GM13976 (cell line): Measurements from ENCODE around the gene SLC8A1.

Source experiments
- DNase-seq: peaks from one replicate; pipeline ENCODE4 v3.0.0; 2012; ENCODE audit warnings: low spot score
- in situ Hi-C: fragments of 300-500 bp; cut with MboI; formaldehyde crosslinking; loops from one replicate; pipeline ENCODE4 v1.12.0; 2022; ENCODE audit warnings: low sequenced_read_pairs, mixed read lengths, inconsistent platforms; ENCODE audit not compliant: unreplicated experiment
- TF ChIP-seq, protein P1 (sequence below): IDR thresholded peaks from 2 replicates; pipeline ENCODE4 v1.5.1; 2012; ENCODE audit warnings: borderline replicate concordance, mild to moderate bottlenecking; ENCODE audit not compliant: insufficient read depth; ENCODE audit errors: extremely low read depth, missing control alignments, control extremely low read depth

SLC8A1 gene

DNA sequence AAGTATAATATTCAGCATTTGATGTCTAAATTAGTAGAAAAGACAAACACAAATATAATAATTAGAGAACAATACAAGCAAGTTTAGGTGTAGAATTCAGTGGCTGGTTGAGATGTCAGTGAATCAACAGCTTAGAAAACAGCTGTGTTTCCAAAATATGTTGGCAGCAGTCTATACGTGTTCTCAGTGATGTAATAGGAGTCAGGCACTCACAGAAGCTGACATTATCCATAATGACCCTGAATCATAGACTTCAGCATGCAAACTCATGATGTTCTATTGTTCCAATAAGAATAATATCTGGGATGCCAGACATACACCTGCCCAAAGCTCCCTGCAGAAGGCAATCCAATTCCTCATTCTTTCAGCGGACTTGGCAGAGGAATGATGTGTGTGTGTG lies 164.7 kb downstream of the SLC8A1 start:
- no peak for DNase-seq

DNA sequence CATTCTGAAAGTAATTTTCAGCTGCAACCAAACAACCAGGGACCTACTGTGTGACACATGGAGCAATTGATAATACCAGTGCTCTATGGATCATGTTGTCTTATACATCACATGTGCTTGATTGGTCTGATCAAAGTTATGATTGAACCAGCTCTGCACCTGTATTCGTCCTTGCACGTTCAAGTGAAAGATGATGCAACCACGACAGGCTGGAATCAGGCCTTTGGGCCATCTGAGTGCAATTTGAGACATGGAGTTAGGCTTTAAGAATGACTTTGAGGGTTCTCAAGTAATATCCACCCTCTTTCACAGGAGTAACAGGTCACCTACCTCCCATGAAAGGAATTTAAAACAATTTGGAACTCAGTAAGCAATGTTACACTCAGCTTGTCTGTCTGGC lies 165.2 kb downstream of the SLC8A1 start:
- in situ Hi-C loops, result no loop called here
- DNase-seq, result no peak
- TF ChIP-seq, protein P1, sequence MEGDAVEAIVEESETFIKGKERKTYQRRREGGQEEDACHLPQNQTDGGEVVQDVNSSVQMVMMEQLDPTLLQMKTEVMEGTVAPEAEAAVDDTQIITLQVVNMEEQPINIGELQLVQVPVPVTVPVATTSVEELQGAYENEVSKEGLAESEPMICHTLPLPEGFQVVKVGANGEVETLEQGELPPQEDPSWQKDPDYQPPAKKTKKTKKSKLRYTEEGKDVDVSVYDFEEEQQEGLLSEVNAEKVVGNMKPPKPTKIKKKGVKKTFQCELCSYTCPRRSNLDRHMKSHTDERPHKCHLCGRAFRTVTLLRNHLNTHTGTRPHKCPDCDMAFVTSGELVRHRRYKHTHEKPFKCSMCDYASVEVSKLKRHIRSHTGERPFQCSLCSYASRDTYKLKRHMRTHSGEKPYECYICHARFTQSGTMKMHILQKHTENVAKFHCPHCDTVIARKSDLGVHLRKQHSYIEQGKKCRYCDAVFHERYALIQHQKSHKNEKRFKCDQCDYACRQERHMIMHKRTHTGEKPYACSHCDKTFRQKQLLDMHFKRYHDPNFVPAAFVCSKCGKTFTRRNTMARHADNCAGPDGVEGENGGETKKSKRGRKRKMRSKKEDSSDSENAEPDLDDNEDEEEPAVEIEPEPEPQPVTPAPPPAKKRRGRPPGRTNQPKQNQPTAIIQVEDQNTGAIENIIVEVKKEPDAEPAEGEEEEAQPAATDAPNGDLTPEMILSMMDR, result no peak

More for the DNA sequence above, 164.7 kb downstream of the SLC8A1 start:
- in situ Hi-C loops, result no loop called here
- TF ChIP-seq, protein P1, result no peak

DNA sequence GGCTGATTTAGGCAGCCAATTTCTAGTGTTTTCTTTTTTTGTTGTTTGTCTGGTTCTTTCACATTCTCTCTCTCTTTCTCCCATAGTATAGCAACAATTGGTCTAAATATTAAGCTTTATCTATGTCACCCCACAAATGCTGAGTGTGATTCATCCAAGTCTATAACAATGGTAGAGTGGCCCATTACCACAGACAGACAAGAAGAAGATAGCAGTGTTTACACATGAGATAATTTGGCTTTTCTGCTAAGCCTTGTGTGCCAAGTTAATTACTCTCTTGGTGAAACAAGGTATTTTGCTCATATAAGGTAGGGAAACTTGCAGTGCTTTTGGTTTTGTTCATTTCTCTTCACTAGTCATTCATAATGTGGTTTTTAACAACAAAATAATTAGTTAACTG lies 166.5 kb downstream of the SLC8A1 start:
- no peak for DNase-seq
- TF ChIP-seq, protein P1, result no peak
- in situ Hi-C loops, result no loop called here

DNA sequence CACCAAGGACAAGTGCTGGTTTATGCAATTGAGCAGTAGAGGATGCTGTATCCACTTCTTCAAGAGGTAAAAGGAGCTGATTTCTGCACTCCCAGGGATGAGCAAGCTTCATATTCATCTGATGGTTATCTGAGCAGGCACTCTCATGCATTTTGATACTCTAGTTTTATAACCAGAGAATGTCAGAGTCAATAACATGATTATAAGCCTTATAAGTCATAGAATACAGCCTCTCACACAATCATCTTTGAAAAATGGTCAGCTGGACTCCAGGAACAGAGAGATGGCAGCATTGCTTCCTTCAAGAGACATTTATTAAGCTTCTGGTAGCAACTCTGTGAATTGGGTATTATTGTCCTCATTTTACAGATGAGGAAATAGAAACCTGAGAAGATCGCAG lies 167.1 kb downstream of the SLC8A1 start:
- TF ChIP-seq, protein P1, result no peak
- in situ Hi-C loops, result no loop called here

DNA sequence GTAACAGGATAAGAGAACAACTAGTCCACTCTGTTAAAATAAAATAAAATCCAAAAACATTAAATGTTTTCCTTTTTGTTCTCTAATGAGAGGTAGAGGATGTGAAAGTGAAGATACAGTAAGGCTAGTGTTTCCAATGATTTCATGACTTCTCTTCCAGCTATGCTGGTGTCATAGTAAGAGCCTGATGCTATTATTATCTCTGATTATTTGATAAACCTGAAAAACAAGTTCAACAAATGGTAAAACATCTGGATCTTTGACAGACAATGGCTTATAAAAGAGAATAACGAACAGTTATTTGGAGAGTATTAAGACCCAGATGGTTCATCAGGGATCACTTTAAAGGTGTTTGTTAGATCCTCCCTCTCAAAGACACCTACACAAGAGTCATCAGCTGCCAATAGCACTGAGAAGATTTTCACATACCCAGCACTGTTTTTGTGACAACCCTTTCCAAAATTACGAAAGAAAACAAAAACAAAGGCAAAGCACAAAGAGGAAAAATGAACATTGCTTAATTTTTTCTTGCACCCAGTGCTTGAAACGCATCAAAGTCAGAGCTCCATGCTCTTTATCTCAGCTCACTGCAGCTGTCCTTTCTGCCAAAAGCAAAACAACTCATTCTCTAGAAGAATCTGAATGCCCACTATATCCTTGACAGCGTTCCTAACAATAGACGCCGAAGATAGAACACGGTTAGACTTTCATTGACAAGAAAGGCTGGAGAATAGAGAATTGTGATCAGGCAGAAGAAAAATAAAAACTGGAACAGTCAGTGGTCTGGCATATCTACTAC lies 168.6 kb downstream of the SLC8A1 start:
- DNase-seq, result no peak
- TF ChIP-seq, protein P1, result no peak
- in situ Hi-C loops, result no loop called here

More for the DNA sequence above, 167.1 kb downstream of the SLC8A1 start:
- no peak for DNase-seq

DNA sequence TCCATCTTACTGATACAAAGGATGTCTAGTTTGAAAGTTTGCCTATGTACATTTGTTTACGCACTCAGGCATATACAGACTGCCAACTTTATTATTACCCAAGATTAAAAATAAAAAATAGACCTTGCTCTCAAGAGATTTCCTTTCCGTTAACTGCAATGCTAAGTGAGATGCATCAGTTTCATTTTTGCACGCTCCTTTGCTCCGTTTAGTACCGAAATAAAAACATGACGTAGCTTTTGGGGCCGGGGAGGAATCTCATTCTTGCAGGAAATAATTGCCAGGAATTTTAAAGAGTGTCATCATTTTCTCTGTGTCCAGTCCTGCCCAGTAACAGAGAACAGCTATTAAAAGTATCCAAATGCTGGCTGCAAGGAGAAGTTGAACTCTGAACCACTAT lies 169.5 kb downstream of the SLC8A1 start:
- in situ Hi-C loops, result no loop called here
- TF ChIP-seq, protein P1, result no peak
- DNase-seq, result no peak
